ENCODE measurements around the gene SFMBT2.

GRCh38 chr10:7291487-7292270, 119.2 kb downstream of the SFMBT2 start:
- TF ChIP-seq RAD51 (IDR thresholded peaks at IDR 0.05) (no peak), EZH2 (IDR thresholded peaks at IDR 0.05; ENCODE audit: borderline replicate concordance, control insufficient read depth, low read depth, low read length) (no peak), CTCF (IDR thresholded peaks at IDR 0.05 in 2 of 3, conservative IDR thresholded peaks at IDR 0.05 in 1 of 3; ENCODE audit: control insufficient read depth in 2 of 3, extremely low read depth in 1 of 3, insufficient read depth in 1 of 3, low read depth in 3 of 3, low read length in 3 of 3) (no peak), KDM1A (IDR thresholded peaks at IDR 0.05; ENCODE audit: borderline replicate concordance) (no peak), STAT1 (conservative IDR thresholded peaks at IDR 0.05) (no peak), TCF7 (IDR thresholded peaks at IDR 0.05; ENCODE audit: borderline replicate concordance) (no peak), HDAC6 (IDR thresholded peaks at IDR 0.05; ENCODE audit: unreplicated experiment) (no peak), USF2 (IDR thresholded peaks at IDR 0.05; ENCODE audit: borderline replicate concordance, low read depth, low read length) (no peak)
- TF ChIP-seq, protein P1, sequence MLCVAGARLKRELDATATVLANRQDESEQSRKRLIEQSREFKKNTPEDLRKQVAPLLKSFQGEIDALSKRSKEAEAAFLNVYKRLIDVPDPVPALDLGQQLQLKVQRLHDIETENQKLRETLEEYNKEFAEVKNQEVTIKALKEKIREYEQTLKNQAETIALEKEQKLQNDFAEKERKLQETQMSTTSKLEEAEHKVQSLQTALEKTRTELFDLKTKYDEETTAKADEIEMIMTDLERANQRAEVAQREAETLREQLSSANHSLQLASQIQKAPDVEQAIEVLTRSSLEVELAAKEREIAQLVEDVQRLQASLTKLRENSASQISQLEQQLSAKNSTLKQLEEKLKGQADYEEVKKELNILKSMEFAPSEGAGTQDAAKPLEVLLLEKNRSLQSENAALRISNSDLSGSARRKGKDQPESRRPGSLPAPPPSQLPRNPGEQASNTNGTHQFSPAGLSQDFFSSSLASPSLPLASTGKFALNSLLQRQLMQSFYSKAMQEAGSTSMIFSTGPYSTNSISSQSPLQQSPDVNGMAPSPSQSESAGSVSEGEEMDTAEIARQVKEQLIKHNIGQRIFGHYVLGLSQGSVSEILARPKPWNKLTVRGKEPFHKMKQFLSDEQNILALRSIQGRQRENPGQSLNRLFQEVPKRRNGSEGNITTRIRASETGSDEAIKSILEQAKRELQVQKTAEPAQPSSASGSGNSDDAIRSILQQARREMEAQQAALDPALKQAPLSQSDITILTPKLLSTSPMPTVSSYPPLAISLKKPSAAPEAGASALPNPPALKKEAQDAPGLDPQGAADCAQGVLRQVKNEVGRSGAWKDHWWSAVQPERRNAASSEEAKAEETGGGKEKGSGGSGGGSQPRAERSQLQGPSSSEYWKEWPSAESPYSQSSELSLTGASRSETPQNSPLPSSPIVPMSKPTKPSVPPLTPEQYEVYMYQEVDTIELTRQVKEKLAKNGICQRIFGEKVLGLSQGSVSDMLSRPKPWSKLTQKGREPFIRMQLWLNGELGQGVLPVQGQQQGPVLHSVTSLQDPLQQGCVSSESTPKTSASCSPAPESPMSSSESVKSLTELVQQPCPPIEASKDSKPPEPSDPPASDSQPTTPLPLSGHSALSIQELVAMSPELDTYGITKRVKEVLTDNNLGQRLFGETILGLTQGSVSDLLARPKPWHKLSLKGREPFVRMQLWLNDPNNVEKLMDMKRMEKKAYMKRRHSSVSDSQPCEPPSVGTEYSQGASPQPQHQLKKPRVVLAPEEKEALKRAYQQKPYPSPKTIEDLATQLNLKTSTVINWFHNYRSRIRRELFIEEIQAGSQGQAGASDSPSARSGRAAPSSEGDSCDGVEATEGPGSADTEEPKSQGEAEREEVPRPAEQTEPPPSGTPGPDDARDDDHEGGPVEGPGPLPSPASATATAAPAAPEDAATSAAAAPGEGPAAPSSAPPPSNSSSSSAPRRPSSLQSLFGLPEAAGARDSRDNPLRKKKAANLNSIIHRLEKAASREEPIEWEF (IDR thresholded peaks at IDR 0.05; ENCODE audit: insufficient replicate concordance, low read depth, low read length) = no peak
